ENCODE data around the gene DCC.

The DCC gene

DNA sequence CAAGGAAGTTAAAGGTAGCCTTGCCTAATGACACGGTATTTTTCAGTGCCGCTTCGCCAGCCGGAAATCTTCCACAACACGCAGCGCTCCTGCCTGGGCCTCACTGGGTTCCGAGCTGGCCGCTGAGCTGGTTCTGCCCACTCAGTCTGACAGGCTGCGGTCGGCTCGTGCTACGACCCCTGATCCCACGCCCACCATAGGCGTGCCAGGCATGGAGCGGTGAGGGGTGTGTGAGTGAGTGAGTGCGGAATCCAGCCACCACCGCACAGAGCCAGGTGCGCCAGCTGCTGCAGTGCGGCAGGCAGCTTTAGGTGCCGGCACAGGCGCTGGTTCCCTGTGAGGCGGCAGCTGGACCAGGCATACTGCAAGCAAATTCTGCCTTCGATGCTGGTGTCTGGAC, 407.9 kb downstream of the DCC start:
- Histone ChIP-seq H3K27ac (ENCODE audit: low read depth, low read length) (no peak overlapping the region), H3K4me1 (ENCODE audit: control insufficient read depth, low read length) (no peaks in the 10 kb centered on the region), H3K4me3 (ENCODE audit: low read length) (no peak overlapping the region), H3K79me2 (ENCODE audit: control insufficient read depth, low read length) (no peaks in the 10 kb centered on the region), H3K27me3 (ENCODE audit: control insufficient read depth, low read length) (no peaks in the 10 kb centered on the region), H3K9me3 (ENCODE audit: control insufficient read depth, insufficient read depth, low read length) (peaks cover 9% of the 10 kb centered on the region; the same call in 1 of the 2 replicates), H4K20me1 (ENCODE audit: control insufficient read depth, insufficient read depth, low read depth, low read length) (no peaks in the 10 kb centered on the region), H3K4me2 (ENCODE audit: low read length) (no peak overlapping the region), H3F3A (ENCODE audit: control insufficient read depth, insufficient read depth) (no peaks in the 10 kb centered on the region), H3K9me2 (replicated peaks; ENCODE audit: control insufficient read depth, low read length) (no peaks in the 10 kb centered on the region), H3K36me3 (ENCODE audit: control insufficient read depth, low read length) (no peaks in the 10 kb centered on the region)
- TF ChIP-seq EZH2phosphoT487 (IDR thresholded peaks at IDR 0.05; ENCODE audit: borderline replicate concordance, low read length), result no peak
- TF ChIP-seq, protein P1, sequence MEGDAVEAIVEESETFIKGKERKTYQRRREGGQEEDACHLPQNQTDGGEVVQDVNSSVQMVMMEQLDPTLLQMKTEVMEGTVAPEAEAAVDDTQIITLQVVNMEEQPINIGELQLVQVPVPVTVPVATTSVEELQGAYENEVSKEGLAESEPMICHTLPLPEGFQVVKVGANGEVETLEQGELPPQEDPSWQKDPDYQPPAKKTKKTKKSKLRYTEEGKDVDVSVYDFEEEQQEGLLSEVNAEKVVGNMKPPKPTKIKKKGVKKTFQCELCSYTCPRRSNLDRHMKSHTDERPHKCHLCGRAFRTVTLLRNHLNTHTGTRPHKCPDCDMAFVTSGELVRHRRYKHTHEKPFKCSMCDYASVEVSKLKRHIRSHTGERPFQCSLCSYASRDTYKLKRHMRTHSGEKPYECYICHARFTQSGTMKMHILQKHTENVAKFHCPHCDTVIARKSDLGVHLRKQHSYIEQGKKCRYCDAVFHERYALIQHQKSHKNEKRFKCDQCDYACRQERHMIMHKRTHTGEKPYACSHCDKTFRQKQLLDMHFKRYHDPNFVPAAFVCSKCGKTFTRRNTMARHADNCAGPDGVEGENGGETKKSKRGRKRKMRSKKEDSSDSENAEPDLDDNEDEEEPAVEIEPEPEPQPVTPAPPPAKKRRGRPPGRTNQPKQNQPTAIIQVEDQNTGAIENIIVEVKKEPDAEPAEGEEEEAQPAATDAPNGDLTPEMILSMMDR (IDR thresholded peaks at IDR 0.05; ENCODE audit: low read depth, low read length, poor library complexity, severe bottlenecking), result no peak

DNA sequence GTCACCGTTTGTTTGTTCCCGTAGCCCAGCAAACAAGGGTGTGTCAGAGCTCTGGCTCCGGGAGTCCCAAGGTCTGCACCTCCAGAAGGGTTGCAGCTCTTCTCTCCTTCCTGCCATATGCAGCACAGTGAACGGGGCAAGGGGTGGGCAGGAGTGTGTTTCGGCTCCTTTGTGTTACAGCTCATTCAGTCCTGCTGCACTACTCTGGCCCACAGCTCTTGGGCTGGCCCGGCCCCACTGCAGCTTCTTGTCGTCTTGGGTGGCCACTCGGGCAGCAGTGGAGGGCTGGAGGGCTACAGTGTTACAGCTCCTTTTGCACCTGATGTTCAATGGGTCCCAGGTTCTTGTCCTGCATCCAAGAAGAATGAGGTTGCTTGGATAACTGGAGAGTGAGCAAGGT, 408.3 kb downstream of the DCC start:
- TF ChIP-seq, protein P1 (IDR thresholded peaks at IDR 0.05; ENCODE audit: low read depth, low read length, poor library complexity, severe bottlenecking), result no peak
- no peak for TF ChIP-seq EZH2phosphoT487 (IDR thresholded peaks at IDR 0.05; ENCODE audit: borderline replicate concordance, low read length)
- no peaks in the 10 kb centered on the region for H3K27me3 ChIP-seq (ENCODE audit: control insufficient read depth, low read length)
- H3K36me3 ChIP-seq (ENCODE audit: control insufficient read depth, low read length), result no peaks in the 10 kb centered on the region
- no peaks in the 10 kb centered on the region for H4K20me1 ChIP-seq (ENCODE audit: control insufficient read depth, insufficient read depth, low read depth, low read length)
- no peaks in the 10 kb centered on the region for H3K4me1 ChIP-seq (ENCODE audit: control insufficient read depth, low read length)
- peaks cover 9% of the 10 kb centered on the region; the same call in 1 of the 2 replicates for H3K9me3 ChIP-seq (ENCODE audit: control insufficient read depth, insufficient read depth, low read length)
- no peaks in the 10 kb centered on the region for H3F3A ChIP-seq (ENCODE audit: control insufficient read depth, insufficient read depth)
- H3K27ac ChIP-seq (ENCODE audit: low read depth, low read length), result no peak overlapping the region
- no peaks in the 10 kb centered on the region for H3K79me2 ChIP-seq (ENCODE audit: control insufficient read depth, low read length)
- H3K4me2 ChIP-seq (ENCODE audit: low read length), result no peak overlapping the region
- H3K4me3 ChIP-seq (ENCODE audit: low read length), result no peak overlapping the region
- no peaks in the 10 kb centered on the region for H3K9me2 ChIP-seq (replicated peaks; ENCODE audit: control insufficient read depth, low read length)

DNA sequence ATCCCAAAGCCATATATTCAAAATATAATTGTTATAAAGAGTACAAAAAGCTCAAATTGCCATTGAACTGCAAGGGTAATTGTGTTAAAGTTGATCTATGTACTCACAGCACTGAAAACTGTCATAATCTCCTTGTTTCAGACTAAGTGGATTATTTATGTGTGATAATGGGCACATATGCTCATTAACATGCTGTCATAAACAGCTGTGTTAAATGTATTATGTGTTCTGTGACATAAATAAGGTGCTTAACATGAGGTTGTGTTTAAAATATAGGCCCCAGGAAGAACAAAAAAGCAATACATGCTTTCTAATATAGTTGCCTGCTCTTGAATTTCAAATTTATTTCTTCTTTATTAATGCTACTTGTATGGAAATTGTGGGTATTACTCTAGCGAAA, 409.5 kb downstream of the DCC start:
- H3K36me3 ChIP-seq (ENCODE audit: control insufficient read depth, low read length), result no peaks in the 10 kb centered on the region
- no peaks in the 10 kb centered on the region for H3F3A ChIP-seq (ENCODE audit: control insufficient read depth, insufficient read depth)
- H4K20me1 ChIP-seq (ENCODE audit: control insufficient read depth, insufficient read depth, low read depth, low read length), result no peaks in the 10 kb centered on the region
- no peak overlapping the region for H3K4me2 ChIP-seq (ENCODE audit: low read length)
- H3K27ac ChIP-seq (ENCODE audit: low read depth, low read length), result no peak overlapping the region
- no peak overlapping the region for H3K4me3 ChIP-seq (ENCODE audit: low read length)
- H3K4me1 ChIP-seq (ENCODE audit: control insufficient read depth, low read length), result no peaks in the 10 kb centered on the region
- H3K27me3 ChIP-seq (ENCODE audit: control insufficient read depth, low read length), result no peaks in the 10 kb centered on the region
- no peaks in the 10 kb centered on the region for H3K79me2 ChIP-seq (ENCODE audit: control insufficient read depth, low read length)
- peaks cover 9% of the 10 kb centered on the region; the same call in 1 of the 2 replicates for H3K9me3 ChIP-seq (ENCODE audit: control insufficient read depth, insufficient read depth, low read length)
- no peaks in the 10 kb centered on the region for H3K9me2 ChIP-seq (replicated peaks; ENCODE audit: control insufficient read depth, low read length)
- TF ChIP-seq, protein P1 (IDR thresholded peaks at IDR 0.05; ENCODE audit: low read depth, low read length, poor library complexity, severe bottlenecking), result no peak
- no peak for TF ChIP-seq EZH2phosphoT487 (IDR thresholded peaks at IDR 0.05; ENCODE audit: borderline replicate concordance, low read length)
